K562 (cell line): Measurements from ENCODE around the gene ATP5F1D.
A peak's percentile ranks its signal among the peaks of the same experiment; 100 is the strongest.

Experiments
- BRF2 ChIP-seq: IDR thresholded peaks from 3 replicates; pipeline ENCODE4 v1.6.1; 2011; ENCODE audit warnings: borderline replicate concordance, mild to moderate bottlenecking; ENCODE audit not compliant: insufficient read length, insufficient read depth
- CTCF ChIP-seq, 3 experiments: IDR thresholded peaks in 2 of 3; conservative IDR thresholded peaks in 1 of 3; 2 replicates each; pipeline ENCODE4 v1.5.1; 2011 to 2012; ENCODE audit warnings: low read length in 3 of 3, mild to moderate bottlenecking in 3 of 3, control low read depth in 2 of 3, improper control_type of control experiment in 1 of 3, inconsistent platforms in 1 of 3, low read depth in 1 of 3, mixed read lengths in 1 of 3, moderate library complexity in 1 of 3; ENCODE audit not compliant: insufficient read depth in 2 of 3
- E2F1 ChIP-seq: sonication (generic); formaldehyde crosslinking; IDR thresholded peaks from 2 replicates; pipeline ENCODE4 v1.8.1; 2023; ENCODE audit warnings: mild to moderate bottlenecking, missing genetic modification reagents, moderate library complexity
- MTA1 ChIP-seq: fragments of 450-650 bp; IDR thresholded peaks from 2 replicates; pipeline ENCODE4 v1.6.1; 2017; ENCODE audit warnings: borderline replicate concordance
- NCOR1 ChIP-seq: fragments of 450-650 bp; IDR thresholded peaks from 2 replicates; pipeline ENCODE4 v1.6.1; 2016; ENCODE audit warnings: mild to moderate bottlenecking, moderate library complexity
- POLR2A ChIP-seq: fragments of 450-650 bp; conservative IDR thresholded peaks from 2 replicates; pipeline ENCODE4 v1.6.1; 2016
- REST ChIP-seq, 2 experiments: fragments of 450-650 bp; formaldehyde crosslinking in 1 of 2; IDR thresholded peaks; 2 replicates each; pipeline versions ENCODE4 v1.4.0 to v1.6.1; 2014 to 2020; ENCODE audit warnings: mild to moderate bottlenecking in 2 of 2, borderline replicate concordance in 1 of 2, low read depth in 1 of 2
- SMAD3 ChIP-seq: fragments of 450-650 bp; formaldehyde crosslinking; conservative IDR thresholded peaks from 2 replicates; pipeline ENCODE4 v1.4.0; 2020; ENCODE audit warnings: mild to moderate bottlenecking
- TAF1 ChIP-seq: IDR thresholded peaks from 2 replicates; pipeline ENCODE4 v1.6.1; 2011; ENCODE audit warnings: mild to moderate bottlenecking, low read length, moderate library complexity; ENCODE audit not compliant: insufficient read depth, control insufficient read depth, severe bottlenecking; ENCODE audit errors: extremely low read depth
- ZNF121 ChIP-seq: sonication (generic); formaldehyde crosslinking; conservative IDR thresholded peaks from 2 replicates; pipeline ENCODE4 v1.8.0; 2022; ENCODE audit warnings: missing genetic modification reagents
- ZNF217 ChIP-seq: sonication (generic); formaldehyde crosslinking; IDR thresholded peaks from 2 replicates; pipeline ENCODE4 v1.8.0; 2022; ENCODE audit warnings: mild to moderate bottlenecking, missing genetic modification reagents
- ZNF740 ChIP-seq, 3 experiments: fragments of 200-800 bp in 1 of 3; sonication (Bioruptor generic) in 1 of 3; sonication (generic) in 1 of 3; formaldehyde crosslinking in 1 of 3; IDR thresholded peaks; 2 replicates each; pipeline versions ENCODE4 v1.6.1 to v1.8.0; 2016 to 2022; ENCODE audit warnings: mild to moderate bottlenecking in 2 of 3, missing compliant biosample characterization in 2 of 3, missing genetic modification characterization in 2 of 3, missing genetic modification reagents in 1 of 3

- TF ChIP-seq POLR2A (no peak), REST (IDR thresholded peaks at IDR 0.05; ENCODE audit: borderline replicate concordance) (no peak), REST (CRISPR knock-in tag; IDR thresholded peaks at IDR 0.05; ENCODE audit: low read depth) (no peak), TAF1 (no peak), ZNF740 (CRISPR knock-in tag; IDR thresholded peaks at IDR 0.05) (no peak), ZNF740 (tag; IDR thresholded peaks at IDR 0.05) (no peak), BRF2 (no peak), CTCF (IDR thresholded peaks at IDR 0.05 in 2 of 3, conservative IDR thresholded peaks at IDR 0.05 in 1 of 3; ENCODE audit: insufficient read depth in 2 of 3, low read depth in 1 of 3, low read length in 3 of 3) (peak; percentile 50 to 65 (median 53)), SMAD3 (no peak), ZNF217 (no peak), MTA1 (no peak), ZNF121 (no peak), NCOR1 (no peak), E2F1 (no peak)
Measured at GRCh38 chr19:1220976-1221903, 20.3 kb upstream of the ATP5F1D start.
